Measurements from ENCODE around the gene WWOX.

- no peak for TF ChIP-seq CTCF (IDR thresholded peaks at IDR 0.05)
- no peak for TF ChIP-seq POLR2A (IDR thresholded peaks at IDR 0.05)
These were observed 1057.3 kb downstream of the WWOX start for GRCh38 chr16:79156761-79157160.

Data from thyroid gland (tissue), 4 donors.